B cell (primary cell): Measurements from ENCODE around the gene HPCA.

Experiments used
- EZH2 ChIP-seq: IDR thresholded peaks from 2 replicates; pipeline ENCODE4 v1.6.1; 2012; ENCODE audit warnings: borderline replicate concordance, low read depth, mild to moderate bottlenecking, moderate library complexity, low read length; ENCODE audit not compliant: insufficient read depth, poor library complexity, severe bottlenecking
- TF ChIP-seq, protein P1 (sequence below): fragments of 200-600 bp; IDR thresholded peaks from one replicate; pipeline ENCODE4 v1.8.0; 2022; ENCODE audit warnings: antibody characterized with exemption, mild to moderate bottlenecking

DNA sequence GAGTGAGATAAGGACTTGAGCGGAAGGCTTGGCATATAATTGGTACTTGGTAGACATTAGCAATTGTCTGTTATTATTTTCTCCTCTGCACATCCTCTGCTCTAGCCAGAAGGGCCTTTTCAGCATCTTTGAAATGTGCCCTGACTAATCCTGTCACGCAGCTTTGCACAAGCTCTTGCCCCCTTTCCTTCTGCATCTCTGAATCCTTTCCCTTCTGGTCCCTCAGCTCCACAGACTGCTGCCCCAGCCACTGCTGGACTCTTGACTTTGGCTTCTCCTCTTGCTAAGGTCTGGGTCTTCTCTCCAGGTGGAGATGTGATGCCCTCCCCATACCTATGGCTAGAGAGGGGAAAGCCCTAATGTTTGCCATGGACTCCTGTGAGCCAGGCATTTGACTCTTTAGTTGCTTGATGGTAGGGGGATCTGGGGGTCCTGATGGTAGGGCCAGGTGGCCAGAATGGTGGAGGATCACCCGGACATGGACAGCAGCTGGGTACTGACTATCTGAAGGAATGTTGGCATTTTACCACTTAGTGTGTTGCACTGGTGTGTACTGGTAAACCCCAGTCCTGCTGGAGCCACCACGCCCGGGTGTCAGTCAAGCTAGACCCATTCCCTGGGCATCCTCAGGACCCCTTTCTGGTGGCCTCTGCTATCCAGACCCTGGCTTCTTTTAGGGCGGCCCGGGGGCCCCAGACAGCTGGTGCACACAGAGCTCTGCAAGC is 4.4 kb downstream of the HPCA start:
- TF ChIP-seq, protein P1, sequence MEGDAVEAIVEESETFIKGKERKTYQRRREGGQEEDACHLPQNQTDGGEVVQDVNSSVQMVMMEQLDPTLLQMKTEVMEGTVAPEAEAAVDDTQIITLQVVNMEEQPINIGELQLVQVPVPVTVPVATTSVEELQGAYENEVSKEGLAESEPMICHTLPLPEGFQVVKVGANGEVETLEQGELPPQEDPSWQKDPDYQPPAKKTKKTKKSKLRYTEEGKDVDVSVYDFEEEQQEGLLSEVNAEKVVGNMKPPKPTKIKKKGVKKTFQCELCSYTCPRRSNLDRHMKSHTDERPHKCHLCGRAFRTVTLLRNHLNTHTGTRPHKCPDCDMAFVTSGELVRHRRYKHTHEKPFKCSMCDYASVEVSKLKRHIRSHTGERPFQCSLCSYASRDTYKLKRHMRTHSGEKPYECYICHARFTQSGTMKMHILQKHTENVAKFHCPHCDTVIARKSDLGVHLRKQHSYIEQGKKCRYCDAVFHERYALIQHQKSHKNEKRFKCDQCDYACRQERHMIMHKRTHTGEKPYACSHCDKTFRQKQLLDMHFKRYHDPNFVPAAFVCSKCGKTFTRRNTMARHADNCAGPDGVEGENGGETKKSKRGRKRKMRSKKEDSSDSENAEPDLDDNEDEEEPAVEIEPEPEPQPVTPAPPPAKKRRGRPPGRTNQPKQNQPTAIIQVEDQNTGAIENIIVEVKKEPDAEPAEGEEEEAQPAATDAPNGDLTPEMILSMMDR: no peak
- no peak for TF ChIP-seq EZH2
